ENCODE measurements around the gene CDT1.

DNA sequence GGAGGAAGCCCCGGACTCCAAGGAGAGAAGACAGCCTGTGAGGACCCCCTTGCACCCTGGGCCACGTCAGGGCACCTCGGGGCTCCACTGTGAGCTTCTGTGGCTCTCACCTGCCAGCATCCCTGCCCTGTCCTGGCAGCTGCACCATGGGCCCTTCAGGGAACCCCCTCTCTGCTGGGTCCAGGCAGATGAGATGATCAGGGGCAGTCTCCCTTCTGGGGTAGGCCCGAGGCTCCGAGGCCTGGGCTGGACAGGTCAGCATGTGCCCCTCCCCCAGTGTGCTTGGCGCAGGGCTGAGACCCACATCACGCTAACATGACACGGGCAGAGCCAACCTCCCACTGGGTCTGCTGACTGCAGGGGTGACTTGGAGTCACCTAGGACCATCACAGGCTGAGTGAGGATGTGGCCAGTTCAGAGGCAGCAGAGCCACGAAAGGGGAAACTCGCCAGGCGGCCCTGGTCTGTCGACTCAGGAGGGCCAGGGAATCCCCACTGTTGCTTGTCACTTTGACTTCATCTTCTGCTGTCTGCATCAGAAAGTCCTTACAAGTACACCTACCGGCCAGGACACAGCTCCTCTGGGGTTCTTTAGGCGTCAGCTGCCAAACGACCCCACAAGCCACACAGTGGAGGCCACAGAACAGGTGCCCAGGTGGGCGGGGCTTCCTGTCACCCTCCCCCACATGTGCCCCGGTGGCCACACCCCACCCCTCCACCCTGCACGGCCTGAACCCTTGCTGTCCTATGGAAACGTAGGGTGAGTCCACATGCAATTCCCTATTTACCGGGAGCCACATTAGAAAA is 50.9 kb downstream of the CDT1 start:
- TF ChIP-seq EZH2 (IDR thresholded peaks at IDR 0.05; ENCODE audit: borderline replicate concordance, low read length) (no peak), CTCF (IDR thresholded peaks at IDR 0.05; ENCODE audit: low read length) (no peak)
